Aorta (tissue), 5 donors: ENCODE results near the gene TCTA. TPM values are rescaled to one million over a fixed set of nuclear protein-coding genes. Genes with fewer than 3 reads are reported as not detected.
A peak's percentile ranks its signal among the peaks of the same experiment; 100 is the strongest.

ENCODE experiments used
- ATAC-seq: fragments of 200-7000 bp; cut with Tn5 transposase; one replicate; pipeline ENCODE4 v1.9.1; 2022; ENCODE audit warnings: moderate library complexity; ENCODE audit not compliant: low FRiP score
- DNase-seq, 2 donors: peaks; one replicate each; pipeline ENCODE4 v3.0.0-alpha.2; 2020
- H3K27ac ChIP-seq, 2 donors: one replicate each; pipeline ENCODE4 v1.5.1; 2013; ENCODE audit warnings: low read length in 2 of 2, mild to moderate bottlenecking in 2 of 2, moderate library complexity in 2 of 2, control low read depth in 1 of 2, inconsistent platforms in 1 of 2, low read depth in 1 of 2
- H3K27me3 ChIP-seq, 2 donors: one replicate each; pipeline ENCODE4 v1.6.1; 2013; ENCODE audit warnings: control low read depth in 1 of 2, low read length in 1 of 2, mild to moderate bottlenecking in 1 of 2, moderate library complexity in 1 of 2; ENCODE audit not compliant: insufficient read depth in 2 of 2, control insufficient read depth in 1 of 2
- H3K36me3 ChIP-seq, 2 donors: one replicate each; pipeline ENCODE4 v1.6.1; 2013; ENCODE audit warnings: control low read depth in 1 of 2, low read length in 1 of 2, mild to moderate bottlenecking in 1 of 2; ENCODE audit not compliant: insufficient read depth in 2 of 2, control insufficient read depth in 1 of 2
- H3K4me1 ChIP-seq, 2 donors: one replicate each; pipeline ENCODE4 v1.6.1; 2013; ENCODE audit warnings: low read length in 2 of 2, control low read depth in 1 of 2, mild to moderate bottlenecking in 1 of 2, moderate library complexity in 1 of 2; ENCODE audit not compliant: insufficient read depth in 2 of 2, control insufficient read depth in 1 of 2
- H3K4me3 ChIP-seq, 2 donors: one replicate each; pipeline ENCODE4 v1.5.1; 2013; ENCODE audit warnings: low read length in 2 of 2, control low read depth in 1 of 2, mild to moderate bottlenecking in 1 of 2
- H3K9me3 ChIP-seq: one replicate; pipeline ENCODE4 v1.6.1; 2013; ENCODE audit warnings: mild to moderate bottlenecking, low read length; ENCODE audit not compliant: control insufficient read depth
- WGBS, 2 donors: extraction: QIAGEN DNeasy Blood & Tissue Kit; methylation state at CpG; one replicate each; pipeline ENCODE4 v1.1.7; 2013; 5-methylcytosine and 5-hydroxymethylcytosine counted together
- intact Hi-C, 2 donors: fragments of 100-400 bp; cut with DNase I; formaldehyde crosslinking; loops; one replicate each; pipeline versions ENCODE4 v1.14.2 to v1.15.0; 2022
- polyA plus RNA-seq, 2 donors: library from polyadenylated mRNA; stranded (reverse); fragments of 200-250 nt; gene quantifications; one replicate each; pipeline ENCODE4 v1.2.3, GENCODE V29; 2013
- total RNA-seq, 2 donors: library from RNA; stranded (reverse); fragmentation: NEBNext Ultra II Directional; extraction: Animal tissue kit (Norgen Biotek cat#: 25700); gene quantifications; one replicate each; pipeline ENCODE4 v1.2.1, GENCODE V29; 2021
- donor health status: healthy with polysubstance abuse.
- donor health status: Bipolar disorder and iron deficiency.
- donor health status: DM: no; HTN: no; CAD: no.
- donor health status: DM: no; HTN: no; CAD: no.
- donor health status: DM: yes; HTN: yes; CAD: no.

TCTA gene
- total and polyA plus RNA-seq, 4 donors, result 23.8 to 27.3 (median 26.0) TPM

DNA sequence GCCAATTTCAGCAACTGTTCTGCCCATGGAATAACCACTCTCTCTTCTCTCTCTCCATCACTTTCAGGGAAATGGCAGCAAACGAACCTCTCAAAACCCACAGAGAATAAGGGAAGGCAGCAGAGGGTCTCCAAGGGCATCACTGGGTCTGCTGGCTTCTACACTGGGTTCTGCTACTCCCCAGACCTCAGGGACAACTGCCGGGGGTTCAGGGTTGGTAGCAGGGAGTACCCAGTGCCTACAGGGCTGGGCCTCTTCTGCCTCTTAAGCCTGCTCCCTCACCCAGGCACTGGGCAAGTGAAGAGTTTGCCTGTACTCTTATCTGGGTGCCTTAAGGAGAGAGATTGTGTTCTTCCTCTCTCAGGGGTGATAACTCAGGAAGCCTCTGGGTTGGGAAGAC, 2.5 kb downstream of the TCTA start:
- no peak overlapping the region for H3K4me3 ChIP-seq
- no peak overlapping the region for H3K27ac ChIP-seq
- H3K36me3 ChIP-seq, result peaks cover 0 to 5% of the 10 kb centered on the region in 2 donors
- H3K4me1 ChIP-seq, result peaks cover 0 to 7% of the 10 kb centered on the region in 2 donors
- no peaks in the 10 kb centered on the region for H3K9me3 ChIP-seq
- 91 to 100% methylated on average over 2 of the region's 2 CpGs for WGBS, 2 donors
- ATAC-seq, result no peak
- intact Hi-C loops, result loop anchor here in 1 of 2 donors (5.0 kb wide), 3 partner anchors 57 to 322 kb away; partner anchors contain the start of genes GPX1, QRICH1 and USP4
- no peak for DNase-seq
- H3K27me3 ChIP-seq, result no peaks in the 10 kb centered on the region

DNA sequence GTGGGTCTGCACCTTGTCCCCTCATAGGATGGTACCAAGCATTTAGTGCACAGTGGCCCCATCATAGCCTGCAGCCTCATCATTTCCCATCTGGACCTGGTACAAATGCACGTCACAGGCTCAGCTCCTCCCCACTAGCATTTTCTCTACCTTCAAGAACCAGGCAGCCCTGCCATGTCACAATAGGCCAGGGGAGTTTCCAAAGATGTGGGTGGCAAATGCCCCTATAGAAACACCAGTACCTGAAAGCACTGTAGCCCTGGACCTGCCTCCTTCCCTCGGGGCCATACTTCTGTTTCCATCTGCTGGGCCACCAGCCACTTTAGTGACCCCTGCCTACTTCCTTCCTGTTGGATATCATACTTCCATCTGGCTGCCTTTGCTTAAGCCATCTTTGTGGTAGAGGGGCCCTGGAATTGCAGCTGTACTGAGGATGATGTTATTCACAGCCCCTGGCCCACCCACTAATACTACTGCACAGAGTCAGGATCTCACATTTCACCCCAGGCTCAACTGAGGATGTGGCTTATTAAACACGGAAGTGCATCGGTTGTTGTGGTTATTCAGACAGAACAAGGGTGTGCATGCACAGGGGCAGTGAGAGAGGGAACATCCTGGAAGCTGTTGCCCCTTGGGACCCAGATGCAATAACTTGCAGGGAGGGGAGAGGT, 3.8 kb downstream of the TCTA start:
- no peaks in the 10 kb centered on the region for H3K27me3 ChIP-seq
- H3K27ac ChIP-seq, result no peak overlapping the region
- H3K36me3 ChIP-seq, result peaks cover 0 to 5% of the 10 kb centered on the region in 2 donors
- intact Hi-C loops, result no loop called here
- ATAC-seq (no peak), DNase-seq (peak in 1 of 2 donors; percentile 29)
- no peaks in the 10 kb centered on the region for H3K9me3 ChIP-seq
- H3K4me3 ChIP-seq, result no peak overlapping the region
- no peaks in the 10 kb centered on the region for H3K4me1 ChIP-seq
- WGBS, 2 donors, result 52 to 62% methylated on average over 4 of the region's 4 CpGs

DNA sequence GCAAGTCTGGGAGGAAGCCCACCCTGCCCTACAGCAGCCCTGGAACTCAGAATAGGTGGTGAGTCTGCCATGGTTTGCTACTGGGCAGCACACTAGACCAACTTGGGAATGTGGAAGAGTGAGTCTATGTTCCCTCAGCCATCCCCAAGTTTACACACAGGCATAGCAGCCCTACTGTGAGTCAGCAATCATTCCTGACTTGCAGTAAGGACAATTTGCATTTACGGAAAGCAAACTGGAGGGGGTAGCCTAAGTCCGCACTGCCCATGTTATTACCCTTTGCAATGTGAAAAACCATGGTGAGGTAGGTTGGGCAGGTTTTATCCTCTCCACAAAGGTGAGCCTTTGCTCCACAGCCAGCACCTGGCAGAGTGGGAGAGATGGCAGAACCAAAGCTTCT, 4.6 kb downstream of the TCTA start:
- H3K27ac ChIP-seq, result no peak overlapping the region
- H3K4me1 ChIP-seq, result no peaks in the 10 kb centered on the region
- intact Hi-C loops, result no loop called here
- DNase-seq, result no peak
- no peak for ATAC-seq
- H3K4me3 ChIP-seq, result no peak overlapping the region
- H3K36me3 ChIP-seq, result peaks cover 0 to 5% of the 10 kb centered on the region in 2 donors
- H3K27me3 ChIP-seq, result no peaks in the 10 kb centered on the region
- WGBS, 2 donors, result 84 to 98% methylated on average over 2 of the region's 2 CpGs
- H3K9me3 ChIP-seq, result no peaks in the 10 kb centered on the region

DNA sequence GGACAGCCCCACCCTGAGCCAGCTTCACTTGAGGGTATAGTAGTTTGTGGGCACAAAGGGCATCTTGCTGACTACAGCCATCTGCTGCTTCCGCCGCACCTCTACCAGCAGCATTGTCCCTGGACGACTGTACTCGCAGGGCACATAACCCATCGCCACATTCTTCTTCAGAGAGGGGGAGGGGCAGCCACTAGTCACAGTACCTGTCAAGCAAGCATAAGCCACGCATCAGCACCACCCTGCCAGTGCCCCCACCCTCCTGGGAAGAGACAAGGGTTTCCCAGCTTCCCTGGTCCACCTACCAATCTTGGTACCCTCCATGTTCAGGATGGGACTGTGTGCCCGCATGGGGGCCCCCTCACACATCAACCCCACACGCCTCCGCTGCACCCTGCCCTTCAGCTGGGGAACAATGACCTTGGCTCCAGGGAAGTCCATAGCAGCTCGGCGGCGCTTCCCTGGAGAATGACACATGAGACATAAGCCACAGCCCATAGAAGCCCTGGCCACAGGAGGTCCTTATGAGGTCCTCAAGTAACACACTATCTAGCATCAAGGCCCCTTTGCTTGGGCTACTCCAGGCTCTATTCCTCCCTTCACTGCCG, 5.4 kb downstream of the TCTA start:
- Histone ChIP-seq H3K27ac (no peak overlapping the region), H3K4me1 (no peaks in the 10 kb centered on the region), H3K4me3 (no peak overlapping the region), H3K9me3 (no peaks in the 10 kb centered on the region), H3K27me3 (no peaks in the 10 kb centered on the region), H3K36me3 (peaks cover 0 to 5% of the 10 kb centered on the region in 2 donors)
- 80 to 87% methylated on average over 13 of the region's 13 CpGs for WGBS, 2 donors
- no peak for ATAC-seq
- no peak for DNase-seq
- intact Hi-C loops, result no loop called here

DNA sequence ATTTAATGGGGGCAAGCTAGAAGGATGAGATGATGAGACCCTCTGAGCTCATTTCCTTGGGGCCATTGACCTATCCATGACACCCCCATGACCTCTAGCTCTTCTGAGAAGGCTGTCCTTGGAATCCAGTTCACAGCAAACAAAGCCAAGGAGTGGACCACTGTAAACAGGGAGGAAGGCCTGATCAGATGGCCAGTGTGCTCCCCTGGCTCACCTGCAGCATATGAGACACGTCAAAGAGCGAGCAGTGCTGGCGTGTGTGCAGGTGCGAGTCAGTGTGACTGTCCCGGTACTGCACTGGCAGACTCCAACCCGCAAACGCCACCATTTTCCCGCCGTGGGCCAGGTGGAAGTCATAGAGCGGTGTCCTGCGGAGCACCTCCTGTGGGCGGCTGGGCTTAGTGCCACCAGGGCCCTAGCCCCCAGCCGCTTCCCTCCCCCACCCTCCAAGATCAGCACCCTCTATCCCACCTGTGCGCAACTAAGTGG, 9.7 kb downstream of the TCTA start:
- DNase-seq, result peak in 1 of 2 donors; percentile 50
- peaks cover 0 to 2% of the 10 kb centered on the region in 2 donors for H3K36me3 ChIP-seq
- H3K27ac ChIP-seq, result peak overlapping the region in 1 of 2 donors; percentile 28

DNA sequence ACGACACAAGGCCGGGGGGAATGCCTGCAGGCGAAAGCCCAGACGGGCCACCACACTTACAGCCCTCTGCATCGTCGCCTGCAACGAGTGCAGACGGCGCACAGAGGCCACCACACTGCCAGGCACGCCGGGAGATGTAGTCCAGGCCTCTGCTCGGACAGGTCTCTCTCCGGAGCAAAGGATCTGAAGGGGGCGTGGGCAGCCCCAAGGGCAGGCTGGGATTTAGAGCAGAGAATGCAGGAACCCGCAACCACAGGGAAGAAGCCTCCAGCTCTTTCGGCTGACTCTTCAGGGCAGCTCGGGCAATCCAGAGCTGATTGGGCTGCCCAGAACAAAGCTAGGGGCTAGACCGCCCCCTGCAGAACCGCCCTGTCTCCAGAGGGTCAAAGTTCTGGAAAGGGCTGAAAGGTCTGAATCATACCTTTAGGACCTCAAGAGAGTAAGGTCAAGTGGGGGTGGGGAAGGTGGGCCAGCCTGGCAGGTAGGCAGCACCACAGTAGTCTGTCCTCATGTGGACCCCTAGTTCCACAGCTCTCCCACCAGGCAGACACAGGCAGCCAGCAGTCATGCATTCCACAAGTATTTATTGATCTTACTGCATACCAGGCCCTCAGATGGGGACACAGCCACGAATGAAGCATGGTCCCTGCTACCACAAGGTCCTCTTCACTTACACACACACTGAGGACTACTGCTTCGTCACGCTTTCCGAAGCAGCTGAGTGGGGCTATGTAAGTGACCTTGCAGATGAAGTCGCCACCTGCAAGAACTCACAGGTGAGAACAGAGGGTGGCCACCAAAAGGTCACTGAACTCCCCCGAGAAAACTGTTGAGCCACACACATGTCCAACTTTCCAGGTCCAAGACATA, 10.4 kb downstream of the TCTA start, which contains the start of gene AMT:
Gene AMT (minus strand): TSS at position 95 of the 870 bp plus-strand sequence. CDS start 23 bp downstream, at position 72.
- H3K4me3 ChIP-seq, result peak within 1 kb of the TSS in 1 of 2 donors; percentile 12

More for the DNA sequence above, 9.7 kb downstream of the TCTA start:
- intact Hi-C loops, result no loop called here
- ATAC-seq, result peak; percentile 3
- H3K4me1 ChIP-seq, result no peaks in the 10 kb centered on the region
- no peaks in the 10 kb centered on the region for H3K9me3 ChIP-seq
- H3K4me3 ChIP-seq, result peak overlapping the region in 1 of 2 donors; percentile 12
- WGBS, 2 donors, result 23 to 42% methylated on average over 14 of the region's 14 CpGs
- H3K27me3 ChIP-seq, result no peaks in the 10 kb centered on the region

DNA sequence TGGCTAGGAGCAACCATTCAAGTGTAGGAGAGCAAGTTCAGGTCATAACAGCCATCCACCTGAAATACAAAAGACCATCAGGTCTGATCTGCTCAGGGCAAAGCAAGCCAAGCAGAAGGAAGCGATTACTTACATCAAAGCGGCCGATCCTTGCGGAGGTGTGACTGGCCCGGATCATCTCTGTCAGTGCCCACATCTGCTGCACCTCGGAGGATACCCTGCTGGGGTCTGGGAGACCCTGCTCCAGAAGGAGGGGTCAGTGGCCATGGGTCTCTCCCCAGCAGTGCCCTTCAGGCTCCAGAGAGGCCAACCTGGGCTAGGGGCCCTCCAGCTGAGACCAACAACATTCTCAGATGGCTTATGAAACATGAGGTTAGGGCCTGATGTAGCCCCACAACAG, 12.6 kb downstream of the TCTA start:
- no peaks in the 10 kb centered on the region for H3K4me1 ChIP-seq
- no peak overlapping the region for H3K4me3 ChIP-seq
- H3K9me3 ChIP-seq, result no peaks in the 10 kb centered on the region
- intact Hi-C loops, result no loop called here
- H3K27ac ChIP-seq, result no peak overlapping the region
- 92 to 94% methylated on average over 6 of the region's 6 CpGs for WGBS, 2 donors
- ATAC-seq (no peak), DNase-seq (no peak)
- no peaks in the 10 kb centered on the region for H3K27me3 ChIP-seq
- H3K36me3 ChIP-seq, result no peaks in the 10 kb centered on the region

More for the DNA sequence above, 10.4 kb downstream of the TCTA start, which contains the start of gene AMT:
- intact Hi-C loops, result no loop called here
- peak; percentile 42 for ATAC-seq
- Histone ChIP-seq H3K36me3 (no peaks in the 10 kb centered on the region), H3K4me1 (no peaks in the 10 kb centered on the region), H3K27ac (peak within 1 kb of the TSS in 1 of 2 donors; percentile 28), H3K27me3 (no peaks in the 10 kb centered on the region), H3K9me3 (no peaks in the 10 kb centered on the region)
- 25 to 28% methylated on average over 25 of the region's 25 CpGs for WGBS, 2 donors
- peak; percentile 69 to 81 for DNase-seq

DNA sequence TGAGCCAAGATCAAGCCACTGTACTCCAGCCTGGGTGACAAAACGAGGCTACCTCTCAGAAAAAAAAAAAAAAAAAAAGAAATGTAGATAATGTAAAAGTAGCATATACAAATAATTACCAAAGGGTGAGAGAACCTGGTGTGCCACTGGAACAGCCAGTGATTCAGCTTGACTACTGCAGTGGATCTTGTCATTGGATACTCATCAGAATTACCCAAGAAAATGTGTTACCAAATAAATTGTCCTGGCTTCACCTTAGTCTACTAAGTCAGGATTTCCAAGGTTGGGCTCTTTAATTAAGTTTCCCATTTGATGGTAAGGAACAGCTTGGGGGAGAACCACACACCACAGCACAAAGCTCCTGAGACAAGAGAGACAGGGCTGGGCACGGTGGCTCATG, 15.4 kb downstream of the TCTA start:
- H3K4me1 ChIP-seq, result no peaks in the 10 kb centered on the region
- no peaks in the 10 kb centered on the region for H3K9me3 ChIP-seq
- no peak overlapping the region for H3K27ac ChIP-seq
- intact Hi-C loops, result no loop called here
- H3K36me3 ChIP-seq, result no peaks in the 10 kb centered on the region
- ATAC-seq (no peak), DNase-seq (no peak)
- no peak overlapping the region for H3K4me3 ChIP-seq
- WGBS, 2 donors, result 92 to 93% methylated on average over 2 of the region's 2 CpGs
- no peaks in the 10 kb centered on the region for H3K27me3 ChIP-seq
